Omental fat pad (tissue), 4 donors: Measurements from ENCODE around the gene TMEM164. TPM values are rescaled to one million over a fixed set of nuclear protein-coding genes. Genes with fewer than 3 reads are reported as not detected.

Experiments
- ATAC-seq: fragments of 150-250 bp; one replicate; pipeline ENCODE4 v1.9.1; 2016; ENCODE audit warnings: mild to moderate bottlenecking, moderate library complexity; ENCODE audit not compliant: low FRiP score
- DNase-seq: peaks from one replicate; pipeline ENCODE4 v3.0.0-alpha.2; 2019; ENCODE audit warnings: low spot score
- CTCF ChIP-seq, 3 donors: fragments of 450-650 bp; IDR thresholded peaks; one replicate each; pipeline ENCODE4 v1.5.1; 2016 to 2017; ENCODE audit warnings: antibody characterized with exemption in 3 of 3, mild to moderate bottlenecking in 3 of 3, moderate library complexity in 2 of 3
- total RNA-seq, 4 donors: library from RNA; depleted of rRNA; stranded (reverse); fragments of >200 nt; gene quantifications; one replicate each; pipeline ENCODE4 v1.1.0, GENCODE V29; 2016

Gene TMEM164
- total RNA-seq, 4 donors from 2014 or later, result 24.6 to 56.9 (median 42.1) TPM

DNA sequence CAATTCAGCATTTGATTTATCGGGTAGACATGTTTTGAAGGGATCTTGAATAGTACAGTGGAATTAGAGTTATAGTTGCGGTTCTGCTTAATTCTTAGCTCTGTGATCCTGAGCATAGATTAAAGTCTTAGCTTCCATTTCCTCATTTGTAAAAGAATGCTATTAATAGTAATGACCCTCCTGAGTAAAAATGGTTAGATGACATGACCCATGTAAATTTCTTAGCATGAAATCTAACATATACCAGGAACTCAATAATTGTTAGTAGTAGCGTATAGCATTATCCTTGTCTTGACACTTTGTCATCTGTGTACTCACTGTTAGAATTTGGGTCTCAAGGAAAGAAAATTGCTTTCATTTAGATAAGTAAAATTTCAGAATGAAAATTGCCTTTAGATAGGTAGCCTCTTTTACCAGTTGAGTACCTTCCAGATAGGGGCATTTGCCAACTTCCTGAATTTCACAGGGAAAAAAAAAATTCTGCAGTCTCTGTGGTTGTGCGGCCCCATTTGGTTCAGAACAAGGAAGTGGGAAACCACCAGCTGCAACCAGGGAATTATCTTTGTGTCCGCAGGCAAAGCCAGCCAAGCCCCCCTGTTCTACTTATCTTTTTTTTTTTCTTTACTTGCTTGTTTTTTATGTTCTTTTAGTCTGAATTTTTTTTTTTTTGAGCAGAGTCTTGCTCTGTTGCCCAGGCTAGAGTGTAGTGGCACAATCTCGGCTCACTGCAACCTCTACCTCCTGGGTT lies 86.9 kb downstream of the TMEM164 start:
- ATAC-seq (no peak), DNase-seq (no peak)
- TF ChIP-seq CTCF (IDR thresholded peaks at IDR 0.05), result no peak

DNA sequence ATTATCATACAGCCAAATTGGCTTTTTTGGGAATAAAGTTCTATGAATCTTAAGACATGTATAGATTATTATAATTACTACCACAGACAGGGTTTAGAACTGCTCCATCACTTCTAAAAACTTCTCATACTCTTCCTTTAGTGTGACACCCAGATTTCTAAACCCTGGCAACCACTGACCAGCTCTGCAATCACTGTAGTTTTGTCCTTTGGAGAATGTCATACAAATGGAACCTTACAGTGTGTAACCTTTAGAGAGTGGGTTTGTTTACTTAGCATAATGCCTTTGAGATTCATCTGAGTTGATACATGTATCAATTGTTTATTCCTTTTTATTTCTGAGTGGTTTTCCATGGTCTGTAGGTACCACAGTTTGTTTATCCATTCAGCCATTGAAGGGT lies 95.0 kb downstream of the TMEM164 start:
- DNase-seq, result no peak
- no peak for TF ChIP-seq CTCF (IDR thresholded peaks at IDR 0.05)
- no peak for ATAC-seq

DNA sequence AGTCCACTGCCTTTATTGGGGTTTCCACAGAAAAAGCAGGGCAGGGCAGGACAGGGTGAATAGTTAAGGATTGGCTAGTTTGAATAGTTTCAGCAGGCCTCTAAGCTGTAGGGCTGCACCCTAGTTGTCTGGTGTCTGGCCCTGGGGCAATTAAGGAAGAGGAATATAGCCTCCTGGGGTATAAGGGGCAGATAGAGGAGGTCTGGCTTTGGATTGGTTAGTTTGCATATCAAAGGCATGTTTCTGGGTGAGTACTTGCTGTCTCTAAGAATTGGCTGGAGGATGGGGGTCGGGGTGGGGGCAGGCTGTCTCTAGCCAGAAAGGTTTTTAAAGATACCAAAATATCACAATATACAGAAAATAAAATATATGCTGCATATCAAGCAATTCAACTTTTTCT lies 100.4 kb downstream of the TMEM164 start:
- ATAC-seq, result no peak
- DNase-seq, result no peak
- TF ChIP-seq CTCF (IDR thresholded peaks at IDR 0.05), result no peak

DNA sequence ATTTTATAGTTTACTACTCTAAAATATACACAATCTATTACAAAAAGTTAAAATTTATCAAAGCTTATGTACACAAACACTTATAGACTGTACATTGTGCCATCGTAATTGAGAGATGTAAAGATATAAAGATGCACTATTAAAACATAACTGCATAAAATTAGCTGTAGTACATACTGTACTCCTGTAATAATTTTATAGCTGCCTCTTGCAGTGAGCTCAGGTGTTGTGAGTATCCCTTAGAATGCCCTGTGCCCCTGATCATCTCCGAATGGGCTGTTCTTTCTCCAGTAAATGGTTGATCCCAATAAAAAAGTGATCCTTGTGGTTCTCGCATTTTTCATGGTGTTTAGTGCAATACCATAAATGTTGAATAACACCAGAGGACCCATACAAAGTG lies 101.2 kb downstream of the TMEM164 start:
- DNase-seq (no peak), ATAC-seq (no peak)
- TF ChIP-seq CTCF (IDR thresholded peaks at IDR 0.05), result no peak

DNA sequence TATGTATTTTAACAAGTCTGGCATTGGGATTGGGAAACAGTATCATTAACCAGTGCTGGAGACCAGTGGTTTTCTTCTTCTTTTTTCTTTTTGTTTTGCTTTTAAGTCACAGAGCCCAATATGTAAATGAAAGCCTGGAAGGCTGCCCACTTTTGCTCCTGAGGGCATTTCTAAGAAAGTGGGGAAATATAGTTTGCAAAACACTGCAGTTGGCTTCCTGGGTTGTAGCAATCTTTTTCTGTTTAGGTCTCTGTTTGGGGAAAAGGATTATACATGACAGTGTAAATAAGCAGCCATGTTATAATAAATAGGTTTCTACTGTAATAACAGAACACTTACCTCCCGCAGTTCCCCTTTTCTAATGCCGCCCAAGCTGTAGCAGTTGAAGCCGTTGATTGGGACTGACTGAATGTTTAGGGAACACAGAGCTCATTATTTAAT lies 105.5 kb downstream of the TMEM164 start:
- TF ChIP-seq CTCF (IDR thresholded peaks at IDR 0.05), result no peak
- ATAC-seq (no peak), DNase-seq (no peak)

DNA sequence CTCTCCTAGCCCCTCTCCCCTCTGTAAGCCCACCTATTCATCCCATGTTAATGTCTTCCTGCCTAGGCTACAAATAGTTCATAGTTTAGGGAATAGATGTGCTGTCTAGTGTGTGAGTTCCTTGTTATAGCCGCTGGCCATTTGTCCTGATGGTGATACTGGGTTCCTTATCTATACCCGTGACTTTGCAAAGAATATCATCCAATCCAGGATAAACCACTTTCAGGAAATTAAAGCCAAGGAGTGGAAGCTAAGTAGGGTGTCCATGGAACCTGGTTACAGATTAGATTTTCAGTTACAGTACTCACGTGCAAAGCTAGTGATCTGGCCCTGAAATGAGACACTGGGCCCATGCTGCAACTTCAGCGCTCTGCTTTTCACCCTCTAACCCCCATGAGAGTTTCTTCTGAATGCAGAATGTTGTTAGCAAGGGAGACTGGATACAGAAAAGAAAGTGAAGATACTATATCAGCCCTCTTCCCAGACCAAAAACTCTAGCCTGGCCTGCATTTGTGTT lies 111.4 kb downstream of the TMEM164 start:
- DNase-seq (no peak), ATAC-seq (no peak)
- no peak for TF ChIP-seq CTCF (IDR thresholded peaks at IDR 0.05)
